B cell (primary cell): ENCODE measurements around the gene PRRT3. TPM values are rescaled to one million over a fixed set of nuclear protein-coding genes. Genes with fewer than 3 reads are reported as not detected.

Source experiments
- ATAC-seq: fragments of 200-7000 bp; cut with Tn5 transposase; one replicate; pipeline ENCODE4 v1.10.0; 2021; ENCODE audit warnings: low read depth, mild to moderate bottlenecking, moderate number of reproducible peaks, moderate library complexity
- CTCF ChIA-PET: fragments of 350-600 bp; sonication (Branson Sonifier 250); formaldehyde crosslinking; loops from one replicate; lab custom pipeline; 2021; ENCODE audit warnings: antibody characterized with exemption, inconsistent platforms; lab: Charles Lee
- POLR2A ChIA-PET: fragments of 350-600 bp; sonication (Branson Sonifier 250); formaldehyde crosslinking; loops from one replicate; lab custom pipeline; 2021; ENCODE audit warnings: antibody characterized with exemption; lab: Charles Lee
- DNase-seq: peaks from one replicate; pipeline ENCODE4 v3.0.0; 2013
- H2AFZ ChIP-seq: 2 replicates; pipeline ENCODE4 v1.6.1; 2012; ENCODE audit warnings: mild to moderate bottlenecking, low read depth, low read length; ENCODE audit not compliant: insufficient read depth, poor library complexity, severe bottlenecking
- H3K27ac ChIP-seq, 2 donors: 1 replicate in 1 of 2; 2 replicates in 1 of 2; pipeline ENCODE4 v1.5.1; 2012 to 2013; ENCODE audit warnings: low read length in 2 of 2, mild to moderate bottlenecking in 2 of 2, moderate library complexity in 1 of 2
- H3K27me3 ChIP-seq, 4 experiments: fragments of 200-600 bp in 1 of 4; sonication (generic) in 1 of 4; replicated peaks in 1 of 4; 1 replicate in 2 of 4; 2 replicates in 2 of 4; pipeline versions ENCODE4 v1.6.1 to v1.7.0; 2013 to 2016; ENCODE audit warnings: low read length in 3 of 4, mild to moderate bottlenecking in 2 of 4, mixed read lengths in 1 of 4, moderate library complexity in 1 of 4; ENCODE audit not compliant: insufficient read depth in 4 of 4, control insufficient read depth in 3 of 4; ENCODE audit errors: control extremely low read depth in 1 of 4
- H3K36me3 ChIP-seq, 2 experiments: replicated peaks in 1 of 2; 1 replicate in 1 of 2; 2 replicates in 1 of 2; pipeline versions ENCODE4 v1.6.1 to v1.7.1; 2013; ENCODE audit warnings: low read length in 1 of 2; ENCODE audit not compliant: insufficient read depth in 2 of 2, control insufficient read depth in 1 of 2; ENCODE audit errors: control extremely low read depth in 1 of 2, extremely low read depth in 1 of 2
- H3K4me1 ChIP-seq, 2 donors: fragments of 200-600 bp in 1 of 2; sonication (generic) in 1 of 2; 1 replicate in 1 of 2; 2 replicates in 1 of 2; pipeline versions ENCODE4 v1.5.1 to v1.6.1; 2013 to 2017; ENCODE audit warnings: low read length in 2 of 2; ENCODE audit not compliant: control insufficient read depth in 2 of 2, insufficient read depth in 2 of 2
- H3K4me2 ChIP-seq: replicated peaks from 2 replicates; pipeline ENCODE3; 2012; ENCODE audit warnings: mild to moderate bottlenecking, low read depth, low read length; ENCODE audit not compliant: poor library complexity, severe bottlenecking
- H3K4me3 ChIP-seq, 5 experiments: fragments of 200-600 bp in 1 of 5; sonication (generic) in 1 of 5; 1 replicate in 3 of 5; 2 replicates in 2 of 5; pipeline versions ENCODE4 v1.5.1 to v1.7.0; 2011 to 2016; ENCODE audit warnings: low read length in 4 of 5, mild to moderate bottlenecking in 4 of 5, low read depth in 2 of 5, control low read depth in 1 of 5, moderate library complexity in 1 of 5; ENCODE audit not compliant: insufficient read depth in 1 of 5; ENCODE audit errors: control extremely low read depth in 1 of 5, extremely low read depth in 1 of 5
- H3K79me2 ChIP-seq: fragments of 200-600 bp; sonication (generic); one replicate; pipeline ENCODE4 v1.6.0; 2016; ENCODE audit warnings: low read length; ENCODE audit not compliant: control insufficient read depth, insufficient read depth
- H3K9ac ChIP-seq: fragments of 200-600 bp; sonication (generic); 2 replicates; pipeline ENCODE4 v1.6.1; 2017; ENCODE audit warnings: mild to moderate bottlenecking, low read length, moderate library complexity
- H3K9me3 ChIP-seq, 3 donors: one replicate each; pipeline versions ENCODE4 v1.6.1 to v1.7.1; 2013; ENCODE audit warnings: low read length in 2 of 3; ENCODE audit not compliant: control insufficient read depth in 2 of 3, insufficient read depth in 1 of 3; ENCODE audit errors: control extremely low read depth in 1 of 3
- H4K20me1 ChIP-seq: 2 replicates; pipeline ENCODE4 v1.6.0; 2012; ENCODE audit warnings: mild to moderate bottlenecking, low read length; ENCODE audit not compliant: insufficient read depth, control insufficient read depth, poor library complexity, severe bottlenecking
- H3K27ac Mint-ChIP-seq: one replicate; pipeline ENCODE4 v1.8.0; 2021; ENCODE audit warnings: mixed read lengths
- H3K27me3 Mint-ChIP-seq: one replicate; pipeline ENCODE4 v1.8.0; 2021; ENCODE audit warnings: mixed read lengths
- H3K4me1 Mint-ChIP-seq: one replicate; pipeline ENCODE4 v1.8.0; 2021; ENCODE audit warnings: mixed read lengths
- H3K4me3 Mint-ChIP-seq: one replicate; pipeline ENCODE4 v1.8.0; 2021; ENCODE audit warnings: mixed read lengths
- H3K9me3 Mint-ChIP-seq: one replicate; pipeline ENCODE4 v1.8.0; 2022; ENCODE audit warnings: mixed read lengths; ENCODE audit not compliant: insufficient read depth
- EZH2 ChIP-seq: IDR thresholded peaks from 2 replicates; pipeline ENCODE4 v1.6.1; 2012; ENCODE audit warnings: borderline replicate concordance, low read depth, mild to moderate bottlenecking, moderate library complexity, low read length; ENCODE audit not compliant: insufficient read depth, poor library complexity, severe bottlenecking
- WGBS: methylation state at CpG from one replicate; pipeline ENCODE4 v1.1.5; 2013; ENCODE audit warnings: missing lambda C conversion rate; ENCODE audit not compliant: insufficient coverage; 5-methylcytosine and 5-hydroxymethylcytosine counted together
- intact Hi-C: fragments of 100-400 bp; cut with micrococcal nuclease; formaldehyde crosslinking; loops from one replicate; pipeline ENCODE4 v1.10.0; 2022
- polyA plus RNA-seq: library from polyadenylated mRNA; depleted of rRNA; stranded (reverse); fragments of >200 nt; gene quantifications from 2 replicates; pipeline ENCODE4 v1.2.3, GENCODE V29; 2012
- total RNA-seq, 2 donors: library from RNA; stranded (reverse); fragments of 120-200 nt in 1 of 2; gene quantifications; 1 replicate in 1 of 2; 2 replicates in 1 of 2; pipeline versions ENCODE4 v1.2.3 to v1.2.4, GENCODE V29; 2013 to 2022
- TF ChIP-seq, protein P1 (sequence below): fragments of 200-600 bp; IDR thresholded peaks from one replicate; pipeline ENCODE4 v1.8.0; 2022; ENCODE audit warnings: antibody characterized with exemption, mild to moderate bottlenecking

PRRT3 gene
- total and polyA plus RNA-seq, 2 donors (not counting 1 experiment from before 2014, with no cell fraction given): 1.7 to 3.9 TPM

DNA sequence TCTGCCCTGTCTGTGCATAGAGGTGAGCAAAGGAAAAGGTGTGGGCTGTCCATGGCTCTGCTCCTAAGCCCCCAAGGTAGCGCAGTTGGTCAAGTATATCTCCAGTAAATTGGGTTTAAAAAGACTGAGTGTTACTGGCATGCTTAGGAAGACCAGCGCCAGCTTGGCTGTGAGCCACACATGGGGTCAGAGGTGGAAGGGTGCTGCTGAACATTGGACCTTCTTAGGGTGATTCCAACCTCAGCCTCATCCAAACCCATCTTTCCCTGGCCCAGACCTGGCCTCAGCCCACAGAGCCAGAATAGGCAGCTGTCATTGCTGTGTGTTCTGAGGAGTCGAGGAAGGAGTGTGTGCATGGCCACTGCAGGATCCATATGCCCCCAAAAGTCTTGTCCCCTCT, 43.9 kb downstream of the PRRT3 start:
- H3K4me1 Mint-ChIP-seq: peaks cover 2% of the 10 kb centered on the region
- H3K27ac Mint-ChIP-seq: no peak overlapping the region
- H3K4me2 ChIP-seq: no peak overlapping the region
- no peaks in the 10 kb centered on the region for H3K36me3 ChIP-seq
- H3K4me1 ChIP-seq: no peaks in the 10 kb centered on the region
- no peak for DNase-seq
- WGBS: 100% methylated on average over 1 of the region's 3 CpGs
- peaks cover 0 to 7% (median 0%) of the 10 kb centered on the region in 4 experiments for H3K27me3 ChIP-seq
- no peaks in the 10 kb centered on the region for H3K79me2 ChIP-seq
- no peak overlapping the region for H3K27ac ChIP-seq
- TF ChIP-seq, protein P1, sequence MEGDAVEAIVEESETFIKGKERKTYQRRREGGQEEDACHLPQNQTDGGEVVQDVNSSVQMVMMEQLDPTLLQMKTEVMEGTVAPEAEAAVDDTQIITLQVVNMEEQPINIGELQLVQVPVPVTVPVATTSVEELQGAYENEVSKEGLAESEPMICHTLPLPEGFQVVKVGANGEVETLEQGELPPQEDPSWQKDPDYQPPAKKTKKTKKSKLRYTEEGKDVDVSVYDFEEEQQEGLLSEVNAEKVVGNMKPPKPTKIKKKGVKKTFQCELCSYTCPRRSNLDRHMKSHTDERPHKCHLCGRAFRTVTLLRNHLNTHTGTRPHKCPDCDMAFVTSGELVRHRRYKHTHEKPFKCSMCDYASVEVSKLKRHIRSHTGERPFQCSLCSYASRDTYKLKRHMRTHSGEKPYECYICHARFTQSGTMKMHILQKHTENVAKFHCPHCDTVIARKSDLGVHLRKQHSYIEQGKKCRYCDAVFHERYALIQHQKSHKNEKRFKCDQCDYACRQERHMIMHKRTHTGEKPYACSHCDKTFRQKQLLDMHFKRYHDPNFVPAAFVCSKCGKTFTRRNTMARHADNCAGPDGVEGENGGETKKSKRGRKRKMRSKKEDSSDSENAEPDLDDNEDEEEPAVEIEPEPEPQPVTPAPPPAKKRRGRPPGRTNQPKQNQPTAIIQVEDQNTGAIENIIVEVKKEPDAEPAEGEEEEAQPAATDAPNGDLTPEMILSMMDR: no peak
- no peak for TF ChIP-seq EZH2
- H3K9me3 Mint-ChIP-seq: no peaks in the 10 kb centered on the region
- no peaks in the 10 kb centered on the region for H4K20me1 ChIP-seq
- H2AFZ ChIP-seq: no peak overlapping the region
- ChIA-PET POLR2A (no interaction called here), CTCF (no interaction called here)
- no peak overlapping the region for H3K4me3 ChIP-seq
- H3K27me3 Mint-ChIP-seq: peaks cover 11% of the 10 kb centered on the region
- no peak overlapping the region for H3K9ac ChIP-seq
- no peaks in the 10 kb centered on the region for H3K9me3 ChIP-seq
- intact Hi-C loops: no loop called here
- H3K4me3 Mint-ChIP-seq: no peak overlapping the region
- no peak for ATAC-seq

DNA sequence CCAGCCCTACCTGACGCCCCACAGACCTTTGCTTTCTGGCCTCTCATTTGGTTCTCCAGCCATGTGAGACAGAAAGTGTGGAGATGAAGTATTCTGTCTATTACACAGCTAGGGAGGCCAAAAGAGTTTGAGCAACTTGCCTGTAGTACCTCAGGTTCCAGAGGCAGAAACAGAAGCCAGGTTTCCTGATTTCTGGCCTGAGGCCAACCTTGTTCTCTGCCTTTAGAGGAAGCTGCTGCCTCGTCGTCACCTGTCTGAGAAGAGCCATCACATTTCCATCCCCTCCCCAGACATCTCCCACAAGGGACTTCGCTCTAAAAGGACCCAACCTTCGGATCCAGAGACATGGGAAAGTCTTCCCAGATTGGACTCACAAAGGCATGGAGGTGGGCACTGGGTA, 45.7 kb downstream of the PRRT3 start:
- Histone ChIP-seq H3K36me3 (no peaks in the 10 kb centered on the region), H3K4me3 (no peak overlapping the region), H3K27ac (no peak overlapping the region), H3K79me2 (no peaks in the 10 kb centered on the region), H3K9ac (no peak overlapping the region), H3K27me3 (no peaks in the 10 kb centered on the region), H3K4me2 (no peak overlapping the region), H4K20me1 (no peaks in the 10 kb centered on the region), H3K4me1 (no peaks in the 10 kb centered on the region), H3K9me3 (no peaks in the 10 kb centered on the region), H2AFZ (no peak overlapping the region)
- DNase-seq (no peak), ATAC-seq (no peak)
- CTCF ChIA-PET: no interaction called here
- TF ChIP-seq EZH2: no peak
- POLR2A ChIA-PET: no interaction called here
- intact Hi-C loops: no loop called here
- Mint-ChIP-seq H3K27ac (no peak overlapping the region), H3K9me3 (no peaks in the 10 kb centered on the region), H3K27me3 (peaks cover 7% of the 10 kb centered on the region), H3K4me1 (peaks cover 2% of the 10 kb centered on the region), H3K4me3 (no peak overlapping the region)
- WGBS: 91% methylated on average over 4 of the region's 5 CpGs
